Measurements from ENCODE around the gene TMBIM4.

DNA sequence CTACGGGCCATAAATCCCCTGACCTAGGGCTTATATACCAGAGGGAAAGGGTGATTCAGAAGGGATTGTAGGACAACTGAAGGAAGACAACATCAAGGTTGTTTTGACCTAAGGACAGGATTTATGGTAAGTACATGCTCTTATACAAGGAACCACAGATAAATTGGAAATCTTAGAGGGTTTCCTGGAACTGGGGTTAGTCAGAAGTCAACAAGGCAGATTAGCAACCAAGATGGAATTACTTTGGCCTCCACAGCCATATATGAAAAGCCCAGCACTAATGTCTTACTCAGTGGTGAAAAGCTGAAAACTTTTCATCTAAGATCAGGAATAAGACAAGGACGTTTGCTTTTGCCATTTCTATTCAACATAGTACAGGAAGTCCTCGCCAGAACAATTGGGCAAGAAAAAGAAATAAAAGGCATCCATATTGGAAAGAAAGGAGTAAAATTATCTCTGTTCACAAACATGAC lies 5.4 kb downstream of the TMBIM4 start:
- TF ChIP-seq, protein P1, sequence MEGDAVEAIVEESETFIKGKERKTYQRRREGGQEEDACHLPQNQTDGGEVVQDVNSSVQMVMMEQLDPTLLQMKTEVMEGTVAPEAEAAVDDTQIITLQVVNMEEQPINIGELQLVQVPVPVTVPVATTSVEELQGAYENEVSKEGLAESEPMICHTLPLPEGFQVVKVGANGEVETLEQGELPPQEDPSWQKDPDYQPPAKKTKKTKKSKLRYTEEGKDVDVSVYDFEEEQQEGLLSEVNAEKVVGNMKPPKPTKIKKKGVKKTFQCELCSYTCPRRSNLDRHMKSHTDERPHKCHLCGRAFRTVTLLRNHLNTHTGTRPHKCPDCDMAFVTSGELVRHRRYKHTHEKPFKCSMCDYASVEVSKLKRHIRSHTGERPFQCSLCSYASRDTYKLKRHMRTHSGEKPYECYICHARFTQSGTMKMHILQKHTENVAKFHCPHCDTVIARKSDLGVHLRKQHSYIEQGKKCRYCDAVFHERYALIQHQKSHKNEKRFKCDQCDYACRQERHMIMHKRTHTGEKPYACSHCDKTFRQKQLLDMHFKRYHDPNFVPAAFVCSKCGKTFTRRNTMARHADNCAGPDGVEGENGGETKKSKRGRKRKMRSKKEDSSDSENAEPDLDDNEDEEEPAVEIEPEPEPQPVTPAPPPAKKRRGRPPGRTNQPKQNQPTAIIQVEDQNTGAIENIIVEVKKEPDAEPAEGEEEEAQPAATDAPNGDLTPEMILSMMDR (conservative IDR thresholded peaks at IDR 0.05; ENCODE audit: low read length) = no peak
- no peak for TF ChIP-seq EZH2phosphoT487 (IDR thresholded peaks at IDR 0.05; ENCODE audit: borderline replicate concordance, low read depth, low read length)
